Astrocyte (in vitro differentiated cells and primary cell): ENCODE data around the gene TSPEAR. TPM values are rescaled to one million over a fixed set of nuclear protein-coding genes. Genes with fewer than 3 reads are reported as not detected.

Experiments used
- DNase-seq: peaks from one replicate; pipeline ENCODE4 v3.0.0-alpha.2; 2010; ENCODE audit warnings: low read depth
- FAIRE-seq: peaks from 2 replicates; lab custom pipeline; 2011; peaks lifted over from hg19 to GRCh38; lab: Jason Lieb, UNC
- H2AFZ ChIP-seq: 2 replicates; pipeline ENCODE4 v1.6.0; 2012; ENCODE audit warnings: low read depth, low read length, inconsistent platforms
- H3K27ac ChIP-seq: 2 replicates; pipeline ENCODE4 v1.5.1; 2011; ENCODE audit warnings: low read depth, low read length, inconsistent platforms
- H3K27me3 ChIP-seq: 2 replicates; pipeline ENCODE4 v1.6.0; 2011; ENCODE audit warnings: low read length, inconsistent platforms; ENCODE audit not compliant: insufficient read depth
- H3K36me3 ChIP-seq: 2 replicates; pipeline ENCODE4 v1.5.1; 2011; ENCODE audit warnings: low read length, inconsistent platforms; ENCODE audit not compliant: insufficient read depth
- H3K4me1 ChIP-seq: 2 replicates; pipeline ENCODE4 v1.5.1; 2011; ENCODE audit warnings: low read length, inconsistent platforms; ENCODE audit not compliant: insufficient read depth
- H3K4me2 ChIP-seq: 2 replicates; pipeline ENCODE4 v1.6.0; 2012; ENCODE audit warnings: low read length, inconsistent platforms
- H3K4me3 ChIP-seq: 2 replicates; pipeline ENCODE4 v1.5.1; 2011; ENCODE audit warnings: low read depth, mild to moderate bottlenecking, low read length, inconsistent platforms; ENCODE audit not compliant: insufficient read depth
- H3K79me2 ChIP-seq: 2 replicates; pipeline ENCODE4 v1.6.0; 2012; ENCODE audit warnings: mild to moderate bottlenecking, low read length, inconsistent platforms; ENCODE audit not compliant: insufficient read depth
- H3K9ac ChIP-seq: 2 replicates; pipeline ENCODE4 v1.6.0; 2012; ENCODE audit warnings: mild to moderate bottlenecking, low read length, inconsistent platforms
- H3K9me3 ChIP-seq: 2 replicates; pipeline ENCODE4 v1.5.1; 2012; ENCODE audit warnings: low read depth, mild to moderate bottlenecking, low read length, inconsistent platforms; ENCODE audit not compliant: insufficient read depth
- H4K20me1 ChIP-seq: 2 replicates; pipeline ENCODE4 v1.6.0; 2012; ENCODE audit warnings: low read length, inconsistent platforms; ENCODE audit not compliant: insufficient read depth
- H3K27ac Mint-ChIP-seq: one replicate; pipeline ENCODE4 v1.8.0; 2021; ENCODE audit warnings: mild to moderate bottlenecking, mixed read lengths; ENCODE audit not compliant: unreplicated experiment
- H3K27me3 Mint-ChIP-seq: one replicate; pipeline ENCODE4 v1.8.0; 2021; ENCODE audit warnings: low read depth, mixed read lengths; ENCODE audit not compliant: unreplicated experiment
- H3K36me3 Mint-ChIP-seq: one replicate; pipeline ENCODE4 v1.8.0; 2021; ENCODE audit warnings: low read depth, mixed read lengths; ENCODE audit not compliant: unreplicated experiment
- H3K4me1 Mint-ChIP-seq: one replicate; pipeline ENCODE4 v1.8.0; 2021; ENCODE audit warnings: low read depth, mixed read lengths; ENCODE audit not compliant: unreplicated experiment
- H3K4me3 Mint-ChIP-seq: one replicate; pipeline ENCODE4 v1.8.0; 2021; ENCODE audit warnings: mild to moderate bottlenecking, moderate library complexity, mixed read lengths; ENCODE audit not compliant: unreplicated experiment
- H3K9me3 Mint-ChIP-seq: one replicate; pipeline ENCODE4 v1.8.0; 2021; ENCODE audit warnings: mild to moderate bottlenecking, mixed read lengths; ENCODE audit not compliant: unreplicated experiment
- CTCF ChIP-seq: IDR thresholded peaks from 2 replicates; pipeline ENCODE4 v1.5.1; 2011; ENCODE audit warnings: low read depth, mild to moderate bottlenecking, inconsistent platforms, low read length, moderate library complexity; ENCODE audit not compliant: insufficient read depth
- EZH2 ChIP-seq: IDR thresholded peaks from 2 replicates; pipeline ENCODE4 v1.6.1; 2012; ENCODE audit warnings: mild to moderate bottlenecking, low read length, inconsistent platforms; ENCODE audit not compliant: insufficient read depth
- total RNA-seq: library from RNA; stranded (reverse); gene quantifications from 2 replicates; pipeline ENCODE4 v1.2.1, GENCODE V29; 2021

TSPEAR gene
- total RNA-seq, 1 donor from 2014 or later = not detected

DNA sequence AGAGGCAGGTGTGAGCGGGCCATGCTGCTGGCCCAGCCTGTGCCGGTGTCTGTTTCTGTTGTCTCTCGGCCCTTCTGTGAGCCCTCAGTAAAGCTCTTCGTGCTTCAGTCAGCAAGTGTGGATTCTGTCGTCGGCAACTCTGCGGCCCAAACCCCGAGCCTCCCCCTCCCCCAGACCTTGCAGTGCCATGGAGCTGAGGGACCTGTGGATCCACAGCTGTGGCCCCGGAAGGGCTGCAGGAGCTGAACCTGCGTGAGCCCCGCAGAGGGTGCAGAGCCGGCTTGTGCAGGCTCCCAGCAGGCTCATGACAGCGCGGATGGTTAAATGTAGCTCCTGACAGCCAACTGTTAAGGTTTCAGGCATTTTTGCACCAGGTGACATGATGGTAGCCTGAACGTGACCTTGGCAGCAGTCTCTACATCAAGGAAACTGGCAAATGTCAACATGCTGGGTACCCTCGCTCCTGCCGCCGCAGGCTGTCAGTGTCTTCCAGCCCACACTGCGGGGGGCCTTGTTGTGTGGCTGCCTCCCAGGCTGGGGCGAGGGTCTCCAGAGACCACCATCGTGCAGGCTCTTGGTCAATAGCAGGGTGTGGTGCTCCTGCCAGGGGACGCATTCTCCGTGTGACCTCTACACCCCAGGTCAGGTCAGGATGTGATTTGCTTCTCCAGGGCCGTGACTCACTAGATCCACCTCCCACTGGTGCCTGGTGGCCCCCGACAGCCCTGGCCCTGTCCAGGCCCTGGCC, 249.1 kb downstream of the TSPEAR start:
- TF ChIP-seq EZH2 (no peak), CTCF (no peak)
- peaks cover 23% of the 10 kb centered on the region for H3K27me3 Mint-ChIP-seq
- Histone ChIP-seq H2AFZ (no peak overlapping the region), H3K4me1 (no peaks in the 10 kb centered on the region), H3K79me2 (no peaks in the 10 kb centered on the region), H3K4me3 (no peak overlapping the region), H3K9ac (no peak overlapping the region), H4K20me1 (no peaks in the 10 kb centered on the region), H3K4me2 (no peak overlapping the region), H3K27ac (no peak overlapping the region), H3K9me3 (no peaks in the 10 kb centered on the region), H3K36me3 (no peaks in the 10 kb centered on the region), H3K27me3 (no peaks in the 10 kb centered on the region)
- H3K36me3 Mint-ChIP-seq = peaks cover 4% of the 10 kb centered on the region
- H3K4me1 Mint-ChIP-seq = no peaks in the 10 kb centered on the region
- H3K9me3 Mint-ChIP-seq = peaks cover 6% of the 10 kb centered on the region
- DNase-seq = no peak
- no peak for FAIRE-seq
- no peak overlapping the region for H3K4me3 Mint-ChIP-seq
- H3K27ac Mint-ChIP-seq = no peak overlapping the region

GRCh38 chr21:44461464-44462001, 249.8 kb downstream of the TSPEAR start:
- H4K20me1 ChIP-seq = no peaks in the 10 kb centered on the region
- H2AFZ ChIP-seq = no peak overlapping the region
- Mint-ChIP-seq H3K9me3 (peaks cover 6% of the 10 kb centered on the region), H3K4me3 (no peak overlapping the region), H3K27me3 (peaks cover 18% of the 10 kb centered on the region), H3K27ac (no peak overlapping the region), H3K4me1 (no peaks in the 10 kb centered on the region), H3K36me3 (peaks cover 4% of the 10 kb centered on the region)
- H3K9me3 ChIP-seq = no peaks in the 10 kb centered on the region
- no peak overlapping the region for H3K27ac ChIP-seq
- H3K4me2 ChIP-seq = no peak overlapping the region
- no peak overlapping the region for H3K4me3 ChIP-seq
- no peak for FAIRE-seq
- no peaks in the 10 kb centered on the region for H3K27me3 ChIP-seq
- no peak overlapping the region for H3K9ac ChIP-seq
- H3K4me1 ChIP-seq = no peaks in the 10 kb centered on the region
- TF ChIP-seq CTCF = no peak
- TF ChIP-seq EZH2 = no peak
- H3K79me2 ChIP-seq = no peaks in the 10 kb centered on the region
- H3K36me3 ChIP-seq = no peaks in the 10 kb centered on the region
- DNase-seq = no peak

GRCh38 chr21:44461005-44461404, 250.4 kb downstream of the TSPEAR start:
- no peak overlapping the region for H3K4me2 ChIP-seq
- FAIRE-seq = no peak
- H3K79me2 ChIP-seq = no peaks in the 10 kb centered on the region
- Mint-ChIP-seq H3K36me3 (peaks cover under 1% of the 10 kb centered on the region), H3K4me3 (no peak overlapping the region), H3K9me3 (peaks cover 6% of the 10 kb centered on the region), H3K27ac (no peak overlapping the region), H3K4me1 (no peaks in the 10 kb centered on the region), H3K27me3 (peaks cover 13% of the 10 kb centered on the region)
- TF ChIP-seq CTCF = no peak
- TF ChIP-seq EZH2 = no peak
- no peak overlapping the region for H3K9ac ChIP-seq
- H3K27ac ChIP-seq = no peak overlapping the region
- H2AFZ ChIP-seq = no peak overlapping the region
- no peak for DNase-seq
- H3K9me3 ChIP-seq = no peaks in the 10 kb centered on the region
- no peak overlapping the region for H3K4me3 ChIP-seq
- no peaks in the 10 kb centered on the region for H3K4me1 ChIP-seq
- H3K36me3 ChIP-seq = no peaks in the 10 kb centered on the region
- no peaks in the 10 kb centered on the region for H4K20me1 ChIP-seq
- no peaks in the 10 kb centered on the region for H3K27me3 ChIP-seq
